GM18519 (cell line): ENCODE data around the gene PRCC.

Experiments
- ATAC-seq: cut with Tn5 transposase; IDR thresholded peaks from one replicate; pipeline ENCODE4 v1.9.1; 2021; ENCODE audit warnings: mild to moderate bottlenecking, moderate library complexity; ENCODE audit not compliant: unreplicated experiment, low FRiP score

The PRCC gene

DNA sequence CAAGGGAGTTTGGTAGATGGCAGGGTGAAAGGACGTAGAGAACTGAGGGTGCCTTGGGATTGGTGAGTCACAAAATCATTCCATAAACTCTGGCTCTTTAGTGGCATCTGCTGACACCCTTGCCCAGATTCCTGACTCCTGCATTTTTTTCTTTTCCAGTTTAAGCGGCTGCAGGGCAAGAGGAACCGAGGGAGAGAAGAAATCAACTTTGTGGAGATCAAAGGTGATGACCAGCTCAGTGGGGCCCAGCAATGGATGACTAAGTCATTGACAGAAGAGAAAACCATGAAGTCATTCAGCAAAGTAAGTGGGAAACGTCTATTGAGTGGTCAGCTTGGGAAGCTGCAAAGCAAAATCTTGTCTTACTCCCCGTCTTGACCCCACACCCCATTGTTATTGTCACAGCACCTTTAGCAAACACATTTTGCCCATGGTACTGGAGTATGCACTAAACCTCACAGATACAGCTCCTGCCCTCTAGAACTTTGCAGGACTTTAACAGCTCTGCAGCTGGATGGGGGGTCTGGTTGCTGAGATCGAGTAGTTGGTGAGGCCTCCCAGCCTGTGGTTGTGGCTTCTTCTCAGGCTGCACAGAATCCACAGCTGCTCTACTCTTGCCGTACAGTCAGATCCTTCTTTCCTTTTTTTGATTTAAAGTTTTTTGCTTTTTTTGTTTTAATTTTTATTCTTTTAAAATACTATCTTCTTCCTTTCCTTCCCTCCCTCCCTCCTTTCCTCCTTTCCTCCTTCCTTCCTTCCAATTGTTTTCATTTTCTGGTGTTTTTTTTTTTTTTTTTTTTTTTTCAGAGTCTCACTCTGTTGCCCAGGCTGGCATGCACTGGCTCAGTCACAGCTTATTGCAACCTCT lies 27.4 kb downstream of the PRCC start:
- no peak for ATAC-seq

DNA sequence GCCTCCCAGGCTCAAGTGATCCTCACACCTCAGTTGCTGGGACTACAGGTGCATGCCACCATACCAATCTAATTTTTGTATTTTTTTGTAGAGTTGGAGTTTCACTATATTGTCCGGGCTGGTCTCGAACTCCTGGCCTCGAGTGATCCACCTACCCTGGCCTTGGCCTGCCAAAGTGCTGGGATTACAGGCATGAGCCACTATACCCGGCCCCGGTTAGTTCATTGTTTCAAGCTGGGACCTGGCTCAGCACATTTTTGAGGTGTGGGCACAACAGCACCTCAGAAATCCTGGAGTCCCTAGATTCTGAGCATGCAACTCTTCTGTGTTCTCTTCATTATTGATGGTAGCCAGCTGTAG lies 28.0 kb downstream of the PRCC start:
- no peak for ATAC-seq

- no peak for ATAC-seq
Measured at GRCh38 chr1:156795787-156796186, 28.5 kb downstream of the PRCC start.

DNA sequence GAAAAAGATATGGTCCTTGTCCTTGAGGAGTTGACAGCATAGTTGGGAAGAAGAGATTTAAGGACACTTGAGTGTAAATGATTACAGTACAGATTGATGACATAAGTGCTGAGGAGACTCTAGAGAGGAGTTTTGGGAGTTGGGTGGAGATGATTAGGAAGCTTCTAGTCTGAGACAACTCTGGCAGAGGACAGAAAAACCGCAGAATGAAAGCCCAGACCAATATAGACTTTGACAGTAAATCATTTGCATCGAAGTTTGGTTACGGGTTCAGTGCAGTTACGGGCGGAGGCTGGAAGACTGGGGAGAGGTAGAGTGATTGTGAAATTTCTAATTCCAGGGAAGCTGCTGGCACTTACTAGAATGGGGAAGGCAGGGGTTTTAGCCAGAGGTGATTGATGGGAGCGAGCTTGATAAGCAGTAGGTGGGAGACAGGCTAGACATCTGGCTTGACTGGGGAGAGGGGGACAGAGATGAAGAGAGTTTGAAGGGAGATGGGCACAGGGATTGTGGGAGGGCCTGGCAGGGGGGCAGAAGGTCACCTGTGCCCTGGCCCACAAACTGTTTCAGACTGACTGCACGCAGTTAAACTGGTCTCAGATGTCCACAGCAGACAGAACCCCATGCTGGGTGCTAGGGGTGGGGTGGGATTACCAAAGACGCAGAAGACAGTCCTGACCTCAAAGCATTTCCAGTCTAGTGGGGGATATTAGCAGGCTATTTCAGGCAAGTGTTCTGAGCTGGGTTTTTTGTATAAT lies 29.2 kb downstream of the PRCC start:
- ATAC-seq = no peak

GRCh38 chr1:156797212-156797871 lies 30.0 kb downstream of the PRCC start:
- ATAC-seq = no peak

DNA sequence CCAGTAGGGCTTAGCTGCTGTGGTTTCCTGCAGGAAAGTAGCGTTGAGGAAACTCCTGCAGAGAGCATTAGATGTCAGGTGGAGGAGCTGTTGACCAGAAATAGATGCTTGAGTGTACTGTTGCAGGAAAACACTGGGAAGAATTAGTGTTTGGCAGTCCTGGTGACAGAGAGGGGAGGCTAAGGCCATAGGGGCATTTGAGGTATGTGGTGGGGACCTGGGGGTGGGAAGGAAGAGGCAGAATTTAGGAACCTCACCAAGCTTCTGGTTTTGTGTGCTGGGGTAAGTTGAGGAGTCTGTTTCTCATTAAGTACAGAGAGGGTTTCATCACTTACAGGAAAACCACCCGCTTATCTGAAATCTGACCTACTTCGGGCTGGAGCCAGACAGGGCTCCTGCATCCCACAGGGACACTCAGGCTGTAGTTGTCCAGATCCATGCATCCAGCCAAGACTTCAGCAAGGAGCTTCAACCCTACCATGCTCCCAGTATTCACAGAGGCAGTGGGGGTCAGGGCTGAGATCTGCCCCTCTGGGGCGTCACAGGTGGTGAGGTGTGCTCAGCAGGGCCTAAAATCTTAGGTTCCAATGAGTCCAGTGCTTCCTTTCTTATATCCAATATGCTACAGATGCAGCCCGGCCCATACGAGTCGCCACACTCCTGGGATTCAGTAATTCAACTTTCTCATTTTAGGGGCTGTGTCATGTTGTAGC lies 34.2 kb downstream of the PRCC start:
- no peak for ATAC-seq

DNA sequence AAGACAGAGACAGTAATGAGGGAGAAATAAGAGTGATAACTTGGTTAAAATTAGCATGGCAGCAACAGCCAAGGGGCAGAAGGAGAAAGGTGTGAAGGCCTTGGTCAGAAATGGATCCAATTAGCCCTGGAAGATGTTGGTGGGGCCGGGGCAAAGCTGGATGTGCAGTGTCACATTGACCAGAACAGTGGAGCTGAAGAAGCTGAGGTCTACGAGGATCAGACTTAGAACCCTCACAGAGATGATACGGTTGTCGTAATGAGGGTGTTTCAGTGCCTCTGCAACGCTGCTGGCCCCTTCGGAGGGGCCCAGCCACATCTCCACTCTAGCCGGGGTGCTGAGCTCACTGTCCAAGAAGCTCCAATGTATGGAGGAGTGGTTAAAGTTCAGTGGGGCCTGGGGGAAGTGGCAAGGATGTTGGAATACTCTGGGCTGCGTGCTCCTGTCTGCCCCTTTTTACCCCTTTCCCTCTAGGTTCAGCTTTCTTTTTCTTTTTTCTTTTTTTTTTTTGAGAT lies 35.1 kb downstream of the PRCC start:
- ATAC-seq = no peak

DNA sequence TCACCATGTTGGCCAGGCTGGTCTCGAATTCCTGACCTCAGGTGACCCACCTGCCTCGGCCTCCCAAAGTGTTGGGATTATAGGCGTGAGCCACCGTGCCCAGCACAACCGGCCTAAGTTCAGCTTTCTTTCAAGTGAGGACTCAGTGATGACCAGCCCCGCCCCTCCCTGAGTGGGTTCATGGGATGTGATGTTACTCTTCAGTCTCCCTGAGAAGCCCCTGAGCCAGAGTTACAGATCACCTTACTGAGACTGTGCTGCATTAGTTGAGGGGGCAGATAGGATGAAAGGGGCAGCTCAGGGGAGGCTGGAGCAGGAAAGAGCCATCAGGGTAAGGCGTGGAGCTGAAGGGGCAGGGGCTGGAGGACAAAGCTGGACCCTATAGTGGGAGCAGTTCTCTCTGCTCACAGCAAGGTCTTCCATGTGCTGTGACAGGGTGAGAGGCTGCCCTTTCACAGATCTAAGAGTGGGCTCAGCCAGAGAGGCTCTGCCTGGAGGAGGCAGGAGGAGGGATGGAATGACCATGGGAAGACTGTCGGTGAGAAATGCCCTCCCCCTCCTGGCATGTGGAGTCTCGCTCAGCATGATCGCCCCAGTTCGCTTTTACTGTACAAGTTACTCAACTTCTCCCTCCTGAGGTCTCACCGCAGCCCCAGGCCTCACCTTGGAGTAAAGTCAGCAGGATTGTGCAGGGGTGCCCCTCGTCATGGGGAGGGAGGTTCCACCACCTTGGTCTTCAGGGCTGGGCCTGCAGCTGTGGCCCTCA lies 35.9 kb downstream of the PRCC start:
- no peak for ATAC-seq

DNA sequence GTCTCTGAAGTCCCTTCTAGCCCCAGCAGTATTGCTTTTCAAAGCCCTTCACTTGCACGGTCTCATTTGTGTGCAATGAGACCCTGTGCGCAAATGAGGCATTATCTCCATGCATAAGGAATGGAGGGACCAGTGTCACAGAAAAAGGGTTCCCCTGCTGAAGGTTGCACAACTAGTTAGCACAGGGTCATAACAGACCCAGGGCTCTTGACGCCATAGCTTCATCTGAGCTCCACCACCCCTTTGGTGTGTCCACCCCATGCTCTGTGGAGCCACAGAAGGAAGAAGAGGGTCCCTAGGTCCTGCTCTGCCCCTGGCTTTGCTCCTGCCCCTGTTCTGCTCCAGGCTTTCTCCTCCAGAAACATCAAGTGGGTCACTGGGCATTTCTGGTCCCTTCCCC lies 36.7 kb downstream of the PRCC start:
- no peak for ATAC-seq

DNA sequence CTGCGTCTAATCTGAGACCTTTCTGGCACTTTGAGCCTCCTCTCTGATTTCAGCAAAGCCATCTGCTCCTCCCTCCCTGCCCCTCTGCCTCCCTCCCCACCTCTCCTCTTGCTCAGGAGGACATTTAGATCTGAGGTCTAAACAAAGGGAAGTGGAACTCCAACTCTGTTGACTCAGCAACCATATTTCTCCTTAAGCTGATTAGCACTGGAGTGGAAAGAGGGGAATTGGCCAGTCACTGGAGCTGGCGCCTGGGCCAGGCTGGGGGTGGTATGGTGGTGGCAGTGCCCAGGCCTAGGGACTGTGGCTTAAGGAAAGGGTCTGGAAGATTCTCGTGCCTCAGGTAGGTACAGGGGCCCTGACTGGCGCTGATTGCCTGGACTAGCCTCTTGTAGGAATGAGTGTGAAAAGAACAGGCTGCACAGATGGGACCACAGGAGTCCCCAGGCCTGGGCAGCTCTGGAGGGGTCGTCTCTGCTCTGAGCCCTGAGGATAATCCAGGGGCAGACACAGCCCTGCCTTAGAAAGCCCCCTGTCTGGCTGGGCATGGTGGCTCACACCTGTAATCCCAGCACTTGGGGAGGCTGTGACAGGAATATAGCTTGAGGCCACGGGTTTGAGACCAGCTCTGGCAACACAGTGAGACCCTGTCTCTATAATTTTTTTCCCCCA lies 37.4 kb downstream of the PRCC start:
- no peak for ATAC-seq

- ATAC-seq = no peak
Measured at GRCh38 chr1:156805766-156806511, 38.6 kb downstream of the PRCC start.

GRCh38 chr1:156806512-156807440 lies 39.4 kb downstream of the PRCC start:
- ATAC-seq = no peak

- no peak for ATAC-seq
Measured at GRCh38 chr1:156807627-156808026, 40.3 kb downstream of the PRCC start.

- no peak for ATAC-seq
Measured at GRCh38 chr1:156808186-156809030, 41.1 kb downstream of the PRCC start.

- no peak for ATAC-seq
Measured at GRCh38 chr1:156809281-156809680, 41.9 kb downstream of the PRCC start.

DNA sequence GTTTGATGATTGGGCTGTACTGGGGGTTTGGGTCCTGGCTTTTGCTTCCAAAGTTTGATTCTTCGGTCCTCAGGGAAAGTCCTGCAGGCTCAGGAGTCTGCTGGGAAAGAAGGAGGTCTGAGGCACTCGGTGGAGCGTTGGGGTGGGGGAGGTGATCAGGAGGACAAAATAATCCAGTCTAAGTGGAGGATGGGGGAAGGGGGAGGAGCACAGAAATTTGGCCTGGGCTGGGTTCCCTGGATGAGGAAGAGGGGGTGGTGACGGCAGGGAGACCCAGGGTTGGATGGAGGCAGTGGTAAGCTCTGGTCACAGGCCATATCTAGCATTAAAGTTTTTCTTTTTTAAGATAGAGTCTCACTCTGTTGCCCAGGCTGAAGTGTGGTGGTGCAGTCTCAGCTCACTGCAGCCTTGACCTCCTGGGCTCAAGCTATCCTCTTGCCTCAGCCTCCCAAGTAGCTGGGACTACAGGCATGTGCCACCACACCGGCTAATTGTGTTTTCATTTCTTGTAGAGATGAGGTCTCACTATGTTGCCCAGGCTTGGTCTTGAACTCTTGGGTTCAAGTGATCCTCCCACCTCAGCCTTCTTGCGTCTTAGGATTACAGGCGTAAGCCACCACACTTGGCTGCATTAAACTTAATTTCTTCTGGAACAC lies 42.5 kb downstream of the PRCC start:
- ATAC-seq = no peak
